NCI-H1105 treated with DMSO at 0.1 percent for 48 hours (cell line): ENCODE data around the gene FBXW12.

Source experiments
- DNase-seq: peaks from one replicate; lab custom pipeline; 2025; lab: John Stamatoyannopoulos, UW

Gene FBXW12

GRCh38 chr3:48435223-48435595 is 63.2 kb downstream of the FBXW12 start:
- no peak for DNase-seq

DNA sequence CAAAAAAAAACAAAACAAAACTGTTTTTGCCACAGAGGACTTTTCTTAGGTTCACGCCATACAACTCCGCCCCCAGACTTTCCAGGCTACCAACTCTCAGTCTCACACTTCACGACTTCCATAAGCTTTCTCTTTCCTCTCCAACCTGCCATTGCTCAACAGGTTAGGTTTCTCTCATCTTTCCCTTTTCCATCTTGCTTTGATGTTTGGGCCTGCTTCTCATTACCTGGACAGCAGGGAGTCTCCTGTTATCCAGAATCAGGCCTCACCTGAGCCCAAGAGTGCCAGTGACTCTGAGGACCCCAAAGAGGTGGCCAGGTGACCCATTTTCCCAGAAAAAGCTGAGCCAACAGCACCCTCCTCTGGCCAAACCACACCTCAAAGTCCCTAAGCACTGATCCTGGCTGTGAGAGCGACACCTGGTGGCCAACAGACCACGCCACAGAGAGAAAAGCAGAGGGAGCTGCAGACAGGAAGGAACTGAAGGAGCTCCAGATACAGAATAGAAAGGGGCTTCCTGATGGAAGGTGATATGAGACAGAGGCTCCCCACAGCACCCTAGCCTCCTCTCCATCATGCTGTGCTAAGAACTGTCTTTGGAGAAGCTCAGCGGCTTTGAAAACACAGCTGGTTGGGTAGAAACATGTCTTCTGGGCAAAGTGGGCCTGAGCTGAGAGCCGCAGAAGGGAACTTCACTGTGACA is 63.9 kb downstream of the FBXW12 start:
- DNase-seq, result peak; percentile 59

GRCh38 chr3:48436477-48436787 is 64.4 kb downstream of the FBXW12 start:
- no peak for DNase-seq

DNA sequence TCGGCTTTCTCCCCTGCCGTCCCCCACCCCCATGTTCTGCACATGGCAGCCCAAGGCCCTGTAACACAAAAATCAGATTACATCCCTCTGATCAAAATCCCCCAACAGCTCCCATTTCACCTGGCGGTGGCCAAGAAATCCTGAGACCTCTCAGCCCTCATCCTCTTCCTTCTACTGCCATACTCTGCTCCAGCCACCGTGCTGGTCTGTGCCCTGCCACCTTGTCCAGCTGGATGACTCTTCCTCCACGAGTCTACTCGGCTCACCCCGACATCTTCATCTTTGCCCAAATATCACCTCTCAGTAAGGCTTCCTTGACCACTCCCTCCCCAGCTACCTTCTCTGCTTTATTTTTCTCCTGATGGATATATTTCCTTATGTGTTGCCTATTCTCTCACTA is 64.8 kb downstream of the FBXW12 start:
- no peak for DNase-seq

- no peak for DNase-seq
Observed at GRCh38 chr3:48437812-48438211, 65.8 kb downstream of the FBXW12 start.

DNA sequence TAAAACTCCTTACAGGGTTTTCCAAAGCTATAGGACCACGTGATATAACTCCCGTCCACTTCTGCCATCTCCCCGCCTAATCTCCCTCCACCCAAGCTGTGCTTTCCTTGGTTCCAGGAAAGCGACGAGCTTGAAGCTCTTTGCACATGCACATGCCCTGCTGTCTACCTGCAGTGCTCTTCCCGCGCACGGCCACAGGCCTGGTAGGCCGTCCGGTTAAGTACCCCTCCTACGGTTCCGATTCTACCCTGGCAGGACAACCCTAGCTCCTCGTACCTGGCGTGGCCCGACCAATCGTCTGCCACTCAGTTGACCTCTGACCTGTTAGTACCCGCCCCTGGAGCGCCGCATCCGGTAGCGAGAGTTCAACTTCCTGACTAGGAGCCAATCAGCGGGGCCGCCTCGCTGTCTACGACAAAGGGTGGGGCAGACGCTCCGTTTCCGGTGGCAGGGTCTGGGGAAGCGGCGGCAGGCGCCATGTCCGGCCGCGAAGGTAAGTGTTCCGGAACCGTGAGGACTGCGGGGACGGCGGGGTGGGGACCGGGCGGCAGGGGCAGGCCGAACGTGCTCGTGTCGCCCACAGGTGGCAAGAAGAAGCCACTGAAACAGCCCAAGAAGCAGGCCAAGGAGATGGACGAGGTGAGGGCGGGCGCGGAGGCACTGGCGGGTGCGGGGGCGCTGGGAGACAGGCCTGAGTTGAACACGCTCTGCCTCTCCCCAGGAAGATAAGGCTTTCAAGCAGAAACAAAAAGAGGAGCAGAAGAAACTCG is 68.0 kb downstream of the FBXW12 start, which contains the start of the genes CCDC51 and TMA7:
TSS of gene CCDC51 (minus strand) at position 300 of the 770 bp plus-strand sequence. CDS start 4,991 bp downstream, outside the sequence.
TSS of gene TMA7 (plus strand) at position 438 of the 770 bp plus-strand sequence. CDS start at position 478, 40 bp downstream.
- peak; percentile 91 for DNase-seq

DNA sequence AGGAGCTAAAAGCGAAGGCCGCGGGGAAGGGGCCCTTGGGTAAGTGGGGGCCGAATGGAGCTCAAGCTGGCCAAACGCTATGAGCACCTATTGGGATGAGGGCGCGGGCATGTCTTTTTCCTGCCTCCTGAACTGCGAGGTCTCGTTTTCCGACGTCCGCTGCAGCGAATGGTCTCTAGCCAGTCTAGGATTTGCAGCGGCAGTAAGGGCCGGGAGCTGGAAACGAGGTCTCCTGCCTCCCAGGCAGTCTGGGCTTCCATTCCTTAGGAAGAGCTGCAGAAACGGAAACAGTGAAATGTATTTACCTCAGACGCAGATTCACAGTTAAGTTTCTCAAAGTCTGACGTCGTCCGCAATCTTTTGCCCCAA is 68.6 kb downstream of the FBXW12 start:
- no peak for DNase-seq

DNA sequence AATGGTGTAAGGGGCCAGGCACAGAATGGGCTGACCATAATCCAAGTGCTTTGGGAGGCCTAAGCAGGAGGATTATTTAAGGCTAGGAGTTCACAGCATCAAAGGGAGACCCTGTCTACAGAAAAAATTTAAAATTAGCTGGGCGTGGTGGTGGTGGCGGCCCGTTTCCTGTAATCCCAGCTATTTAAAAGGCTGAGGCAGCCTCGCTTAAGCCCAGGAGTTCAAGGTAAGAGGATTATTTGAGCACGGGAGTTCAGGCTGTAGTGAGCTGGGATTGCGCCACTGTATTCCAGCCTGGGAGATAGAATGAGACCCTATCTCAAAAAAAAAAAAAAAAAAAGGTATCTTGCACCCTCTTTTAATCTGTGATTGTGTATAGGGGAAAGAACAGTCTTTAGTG is 69.9 kb downstream of the FBXW12 start:
- no peak for DNase-seq
